Stimulated activated effector memory CD8-positive, alpha-beta T cell treated with anti-CD3 and anti-CD28 coated beads, Interleukin-12 subunit alpha, Interleukin-12 subunit beta, amount 100 ng/mL, for 72 hours (primary cell): ENCODE data around the gene FRMPD1.

Experiments
- ATAC-seq: fragments of 150-1000 bp; cut with Tn5 transposase; 2 replicates; pipeline ENCODE4 v1.10.0; 2021
- DNase-seq, 2 donors: peaks; one replicate each; pipeline ENCODE4 v3.0.0; 2021 to 2022; ENCODE audit warnings: low spot score in 2 of 2
- H3K27ac Mint-ChIP-seq: one replicate; pipeline ENCODE4 v1.8.0; 2022; ENCODE audit warnings: mild to moderate bottlenecking, mixed read lengths
- H3K36me3 Mint-ChIP-seq: one replicate; pipeline ENCODE4 v1.8.0; 2022; ENCODE audit warnings: mild to moderate bottlenecking, mixed read lengths
- H3K4me1 Mint-ChIP-seq: one replicate; pipeline ENCODE4 v1.8.0; 2022; ENCODE audit warnings: mixed read lengths
- H3K4me3 Mint-ChIP-seq: one replicate; pipeline ENCODE4 v1.8.0; 2022; ENCODE audit warnings: mild to moderate bottlenecking, mixed read lengths
- H3K9me3 Mint-ChIP-seq: one replicate; pipeline ENCODE4 v1.8.0; 2022; ENCODE audit warnings: mixed read lengths

The FRMPD1 gene

DNA sequence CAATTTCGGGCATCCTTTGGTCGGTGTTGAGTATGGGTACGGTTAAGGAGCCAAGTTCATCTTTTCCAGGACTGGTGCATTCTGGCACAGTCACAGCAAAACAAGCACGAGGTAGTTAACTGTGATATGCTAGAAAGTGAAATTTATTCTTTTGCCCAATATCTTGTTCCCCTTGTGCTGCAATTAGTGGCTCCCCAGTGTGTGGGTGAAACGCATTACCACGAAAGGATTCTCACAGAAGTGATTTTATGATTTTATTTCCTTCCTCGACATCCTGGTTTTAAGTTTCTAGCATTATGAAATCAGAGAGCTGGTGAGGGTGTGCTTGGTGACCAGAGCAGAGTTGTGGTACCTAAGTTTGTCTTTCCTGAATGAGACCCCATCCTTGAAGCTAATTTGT, 1.5 kb downstream of the FRMPD1 start:
- DNase-seq (no peak), ATAC-seq (no peak)
- Mint-ChIP-seq H3K4me3 (no peak overlapping the region), H3K9me3 (no peaks in the 10 kb centered on the region), H3K27ac (no peak overlapping the region), H3K36me3 (no peaks in the 10 kb centered on the region), H3K4me1 (peaks cover 11% of the 10 kb centered on the region)

DNA sequence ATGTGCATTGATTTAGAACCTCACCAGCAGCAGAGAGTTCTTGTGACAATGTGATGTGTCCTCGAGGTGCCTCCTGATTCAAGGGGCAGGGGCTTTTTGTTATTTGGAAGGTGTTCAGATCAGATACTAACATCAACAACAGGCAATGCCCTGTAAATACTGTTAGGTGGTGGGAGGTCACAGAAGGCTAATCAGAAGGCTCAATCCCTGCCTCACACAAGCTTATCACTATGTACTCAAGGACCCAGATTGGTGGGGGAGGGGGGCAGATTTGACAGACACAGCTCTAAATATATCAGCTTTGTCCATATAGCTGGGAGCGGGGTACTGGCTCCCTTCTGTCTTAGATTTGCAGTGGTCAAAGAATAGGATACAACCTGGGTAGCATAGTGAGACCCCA, 2.6 kb downstream of the FRMPD1 start:
- no peak overlapping the region for H3K4me3 Mint-ChIP-seq
- no peaks in the 10 kb centered on the region for H3K9me3 Mint-ChIP-seq
- H3K27ac Mint-ChIP-seq: no peak overlapping the region
- H3K36me3 Mint-ChIP-seq: no peaks in the 10 kb centered on the region
- DNase-seq: no peak
- no peak for ATAC-seq
- peaks cover 11% of the 10 kb centered on the region for H3K4me1 Mint-ChIP-seq

- Mint-ChIP-seq H3K27ac (no peak overlapping the region), H3K4me3 (no peak overlapping the region), H3K4me1 (no peaks in the 10 kb centered on the region), H3K36me3 (no peaks in the 10 kb centered on the region), H3K9me3 (no peaks in the 10 kb centered on the region)
- DNase-seq (no peak), ATAC-seq (no peak)
Observed at GRCh38 chr9:37656936-37657335, 6.2 kb downstream of the FRMPD1 start.

DNA sequence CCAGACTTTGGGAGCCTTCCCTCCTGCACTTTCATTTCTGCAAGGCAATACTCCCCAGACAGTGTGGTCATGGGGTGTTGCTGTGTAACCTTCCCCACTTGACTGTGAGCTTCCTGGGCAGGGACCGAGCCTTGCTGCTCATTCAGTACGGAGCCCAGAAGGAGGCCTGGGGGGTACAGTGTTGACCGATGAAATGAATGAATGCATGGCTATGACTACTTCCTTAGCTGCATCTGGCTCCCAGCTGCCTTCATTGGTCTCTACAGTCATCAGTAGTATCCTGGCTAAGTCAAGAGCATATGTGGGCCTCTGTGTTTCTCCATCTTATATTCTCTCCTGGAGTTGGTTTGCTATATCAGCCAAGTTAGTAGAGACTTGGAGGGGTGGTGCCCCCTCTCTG, 9.9 kb downstream of the FRMPD1 start:
- no peak for DNase-seq
- Mint-ChIP-seq H3K9me3 (no peaks in the 10 kb centered on the region), H3K27ac (no peak overlapping the region), H3K4me3 (no peak overlapping the region), H3K4me1 (no peaks in the 10 kb centered on the region), H3K36me3 (no peaks in the 10 kb centered on the region)
- no peak for ATAC-seq

DNA sequence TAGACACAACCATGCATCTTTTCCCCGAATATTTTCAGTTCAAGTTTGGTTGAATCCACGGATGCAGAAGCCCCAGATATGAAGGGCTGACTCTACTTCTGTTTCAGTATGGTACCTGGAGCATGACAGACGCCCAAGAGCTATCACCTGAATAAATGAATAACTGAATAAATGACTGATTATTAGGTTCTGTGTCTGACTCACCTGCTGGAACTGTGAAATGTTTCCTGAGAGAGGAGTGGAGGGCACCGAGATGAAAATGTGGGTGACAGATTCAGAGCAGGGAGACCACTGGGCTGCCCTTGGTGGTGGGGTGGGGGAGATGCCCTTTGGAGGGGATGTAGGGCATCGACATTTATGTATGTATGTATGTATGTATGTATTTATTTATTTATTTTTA, 13.2 kb downstream of the FRMPD1 start:
- Mint-ChIP-seq H3K9me3 (no peaks in the 10 kb centered on the region), H3K4me1 (no peaks in the 10 kb centered on the region), H3K4me3 (no peak overlapping the region), H3K27ac (no peak overlapping the region), H3K36me3 (no peaks in the 10 kb centered on the region)
- DNase-seq: no peak
- no peak for ATAC-seq

GRCh38 chr9:37667706-37668105, 17.0 kb downstream of the FRMPD1 start:
- DNase-seq (no peak), ATAC-seq (no peak)
- Mint-ChIP-seq H3K27ac (no peak overlapping the region), H3K4me1 (no peaks in the 10 kb centered on the region), H3K4me3 (no peak overlapping the region), H3K36me3 (no peaks in the 10 kb centered on the region), H3K9me3 (no peaks in the 10 kb centered on the region)

- Mint-ChIP-seq H3K9me3 (no peaks in the 10 kb centered on the region), H3K36me3 (no peaks in the 10 kb centered on the region), H3K4me1 (no peaks in the 10 kb centered on the region), H3K27ac (no peak overlapping the region), H3K4me3 (no peak overlapping the region)
- DNase-seq: no peak
- no peak for ATAC-seq
Observed at GRCh38 chr9:37668116-37668601, 17.4 kb downstream of the FRMPD1 start.

GRCh38 chr9:37669232-37669631, 18.5 kb downstream of the FRMPD1 start:
- no peak for ATAC-seq
- Mint-ChIP-seq H3K9me3 (no peaks in the 10 kb centered on the region), H3K4me1 (no peaks in the 10 kb centered on the region), H3K4me3 (no peak overlapping the region), H3K27ac (no peak overlapping the region), H3K36me3 (no peaks in the 10 kb centered on the region)
- no peak for DNase-seq

DNA sequence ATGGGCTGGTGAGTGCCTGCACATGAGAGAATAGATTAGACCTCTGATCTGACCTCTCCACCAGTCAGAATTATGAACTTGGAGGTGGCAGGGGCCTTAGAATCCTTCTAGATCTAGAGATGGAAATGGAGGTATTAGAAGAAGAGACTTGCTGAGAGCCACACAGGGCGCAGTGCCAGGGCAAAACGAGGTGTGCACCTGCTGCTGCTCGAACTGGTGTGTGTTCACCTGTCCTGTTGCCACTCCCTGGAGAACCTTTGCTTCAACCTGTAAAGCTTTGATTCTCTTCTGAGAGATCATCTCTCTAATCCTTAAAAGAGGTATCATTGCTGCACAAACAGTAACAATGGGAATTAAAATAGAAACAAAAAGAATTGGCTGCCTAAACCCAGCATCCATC, 24.9 kb downstream of the FRMPD1 start:
- no peak for DNase-seq
- Mint-ChIP-seq H3K27ac (no peak overlapping the region), H3K36me3 (no peaks in the 10 kb centered on the region), H3K4me3 (no peak overlapping the region), H3K4me1 (no peaks in the 10 kb centered on the region), H3K9me3 (no peaks in the 10 kb centered on the region)
- no peak for ATAC-seq

- no peaks in the 10 kb centered on the region for H3K9me3 Mint-ChIP-seq
- no peak overlapping the region for H3K4me3 Mint-ChIP-seq
- no peak for ATAC-seq
Observed at GRCh38 chr9:37676411-37676830, 25.7 kb downstream of the FRMPD1 start.

DNA sequence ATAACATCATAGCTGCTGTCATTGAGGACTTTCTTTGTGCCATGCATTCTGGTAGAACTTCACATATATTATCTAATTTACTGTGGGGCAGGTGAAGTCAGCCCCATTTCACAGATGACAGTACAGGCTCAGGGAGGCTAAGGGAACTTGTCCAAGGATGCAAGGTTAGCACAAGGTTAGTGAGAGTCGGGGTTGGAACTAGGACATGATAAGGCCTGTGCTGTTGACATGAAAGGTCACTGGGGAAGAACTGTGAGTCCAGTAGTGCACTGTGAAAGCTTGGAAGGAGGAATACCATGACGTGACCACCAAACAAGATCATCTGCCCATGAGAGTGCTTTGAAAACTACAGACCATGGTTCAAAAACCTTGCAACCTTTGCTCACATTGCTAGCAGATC, 26.7 kb downstream of the FRMPD1 start:
- Mint-ChIP-seq H3K36me3 (no peaks in the 10 kb centered on the region), H3K9me3 (no peaks in the 10 kb centered on the region), H3K4me3 (no peak overlapping the region), H3K27ac (no peak overlapping the region), H3K4me1 (no peaks in the 10 kb centered on the region)
- DNase-seq (no peak), ATAC-seq (no peak)

More at GRCh38 chr9:37676411-37676830, 25.7 kb downstream of the FRMPD1 start:
- Mint-ChIP-seq H3K4me1 (no peaks in the 10 kb centered on the region), H3K36me3 (no peaks in the 10 kb centered on the region), H3K27ac (no peak overlapping the region)
- DNase-seq: no peak

GRCh38 chr9:37678789-37679273, 28.1 kb downstream of the FRMPD1 start:
- H3K27ac Mint-ChIP-seq: no peak overlapping the region
- no peaks in the 10 kb centered on the region for H3K4me1 Mint-ChIP-seq
- DNase-seq (no peak), ATAC-seq (no peak)
- no peaks in the 10 kb centered on the region for H3K9me3 Mint-ChIP-seq
- H3K4me3 Mint-ChIP-seq: no peak overlapping the region
- H3K36me3 Mint-ChIP-seq: no peaks in the 10 kb centered on the region

GRCh38 chr9:37679649-37680402, 29.1 kb downstream of the FRMPD1 start:
- Mint-ChIP-seq H3K36me3 (no peaks in the 10 kb centered on the region), H3K9me3 (no peaks in the 10 kb centered on the region), H3K4me1 (no peaks in the 10 kb centered on the region), H3K4me3 (no peak overlapping the region), H3K27ac (no peak overlapping the region)
- ATAC-seq (no peak), DNase-seq (no peak)

DNA sequence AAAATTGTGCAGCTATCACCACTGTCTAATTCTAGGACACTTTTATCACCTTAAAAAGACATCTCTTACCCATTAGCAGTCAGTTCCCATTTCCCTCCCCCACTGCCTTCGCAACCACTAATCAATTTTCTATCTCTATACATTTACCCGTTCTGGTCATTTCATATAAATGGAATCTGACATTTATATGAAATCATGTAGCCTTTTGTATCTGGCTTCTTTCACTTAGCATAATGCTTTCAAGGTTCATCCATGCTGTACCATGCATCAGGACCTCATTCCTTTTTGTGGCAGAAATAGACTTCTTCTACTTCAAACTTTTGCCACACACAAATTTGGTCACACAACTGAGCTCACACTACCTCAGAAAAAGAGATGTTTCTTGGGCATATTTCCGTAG, 32.2 kb downstream of the FRMPD1 start:
- ATAC-seq (no peak), DNase-seq (no peak)
- Mint-ChIP-seq H3K36me3 (no peaks in the 10 kb centered on the region), H3K9me3 (no peaks in the 10 kb centered on the region), H3K27ac (no peak overlapping the region), H3K4me3 (no peak overlapping the region), H3K4me1 (no peaks in the 10 kb centered on the region)

DNA sequence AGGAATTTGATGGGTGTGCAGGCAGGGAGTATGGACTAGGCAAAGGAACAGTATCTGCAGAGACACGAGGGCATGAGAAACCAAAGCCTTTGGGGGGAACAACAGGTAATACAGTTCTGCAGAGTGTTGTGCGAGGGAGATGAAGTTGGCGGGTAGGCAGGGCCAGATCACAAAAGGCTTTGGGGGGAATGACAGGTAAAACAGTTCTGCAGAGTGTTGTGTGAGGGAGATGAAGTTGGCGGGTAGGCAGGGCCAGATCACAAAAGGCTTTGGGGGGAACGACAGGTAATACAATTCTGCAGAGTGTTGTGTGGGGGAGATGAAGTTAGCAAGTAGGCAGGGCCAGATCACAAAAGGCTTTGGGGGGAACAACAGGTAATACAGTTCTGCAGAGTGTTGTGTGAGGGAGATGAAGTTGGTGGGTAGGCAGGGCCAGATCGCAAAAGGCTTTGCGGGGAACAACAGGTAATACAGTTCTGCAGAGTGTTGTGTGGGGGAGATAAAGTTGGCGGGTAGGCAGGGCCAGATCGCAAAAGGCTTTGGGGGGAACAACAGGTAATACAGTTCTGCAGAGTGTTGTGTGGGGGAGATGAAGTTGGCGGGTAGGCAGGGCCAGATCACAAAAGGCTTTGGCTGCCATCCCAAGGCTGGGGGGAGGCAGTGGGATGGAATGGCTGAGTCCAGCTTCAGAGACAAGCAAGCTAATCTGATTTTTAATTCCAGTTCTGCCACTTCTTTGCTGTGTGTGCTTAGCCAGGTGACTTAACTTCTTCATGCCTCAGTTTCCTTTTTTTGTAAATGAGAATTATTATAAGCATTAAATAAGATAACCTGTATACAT, 33.0 kb downstream of the FRMPD1 start:
- Mint-ChIP-seq H3K27ac (no peak overlapping the region), H3K4me3 (no peak overlapping the region), H3K4me1 (no peaks in the 10 kb centered on the region), H3K9me3 (no peaks in the 10 kb centered on the region), H3K36me3 (no peaks in the 10 kb centered on the region)
- DNase-seq (no peak), ATAC-seq (no peak)
